GM12878 (cell line): Measurements from ENCODE around the gene PRKAA1. TPM values are rescaled to one million over a fixed set of nuclear protein-coding genes. Genes with fewer than 3 reads are reported as not detected.

ENCODE experiments used
- ATAC-seq: fragments of 200-7000 bp; cut with Tn5 transposase; 3 replicates; pipeline ENCODE4 v1.9.1; 2020; ENCODE audit warnings: mild to moderate bottlenecking, moderate library complexity
- BruUV-seq: library from RNA; stranded (reverse); fragments of 400-500 nt; replicated peaks from 2 replicates; lab custom pipeline; 2021; lab: Mats Ljungman, UMichigan
- CTCF ChIA-PET: fragments of 300-600 bp; sonication (Branson Sonifier 250); formaldehyde crosslinking; extraction: SDS; loops from one replicate; lab custom pipeline; 2021; ENCODE audit warnings: inconsistent platforms; lab: Yijun Ruan, JAX
- POLR2A ChIA-PET: fragments of 350-600 bp; formaldehyde crosslinking; extraction: SDS; loops from one replicate; lab custom pipeline; 2021; ENCODE audit warnings: inconsistent platforms; lab: Charles Lee
- RAD21 ChIA-PET: fragments of 300-600 bp; sonication (Branson Sonifier 250); formaldehyde crosslinking; loops from one replicate; lab custom pipeline; 2023; ENCODE audit warnings: antibody characterized with exemption; ENCODE audit not compliant: unreplicated experiment; lab: Charles Lee
- SMC1A ChIA-PET: fragments of 300-600 bp; sonication (Branson Sonifier 250); formaldehyde crosslinking; loops from one replicate; lab custom pipeline; 2023; ENCODE audit not compliant: unreplicated experiment, uncharacterized antibody; lab: Charles Lee
- DNase-seq: peaks from one replicate; pipeline ENCODE4 v3.0.0-alpha.2; 2011; ENCODE audit warnings: low read depth, low spot score
- FAIRE-seq: peaks from 3 replicates; lab custom pipeline; 2011; peaks lifted over from hg19 to GRCh38; lab: Jason Lieb, UNC
- H2AFZ ChIP-seq: 2 replicates; pipeline ENCODE4 v1.6.0; 2011; ENCODE audit warnings: low read depth, low read length, control low read depth; ENCODE audit not compliant: control insufficient read depth
- H3K27ac ChIP-seq: 2 replicates; pipeline ENCODE4 v1.5.1; 2011; ENCODE audit warnings: control low read depth; ENCODE audit not compliant: control insufficient read depth, insufficient read depth
- H3K27me3 ChIP-seq, 2 experiments: replicated peaks in 1 of 2; 2 replicates each; pipeline versions ENCODE4 v1.6.0 to v1.6.1; 2011; ENCODE audit warnings: low read length in 1 of 2; ENCODE audit not compliant: control insufficient read depth in 2 of 2, insufficient read depth in 2 of 2
- H3K36me3 ChIP-seq, 2 experiments: 2 replicates each; pipeline ENCODE4 v1.5.1; 2011; ENCODE audit warnings: low read length in 1 of 2; ENCODE audit not compliant: control insufficient read depth in 2 of 2, insufficient read depth in 2 of 2
- H3K4me1 ChIP-seq: 2 replicates; pipeline ENCODE4 v1.6.1; 2011; ENCODE audit warnings: mild to moderate bottlenecking, low read length, moderate library complexity, mixed read lengths; ENCODE audit not compliant: control insufficient read depth, insufficient read depth
- H3K4me2 ChIP-seq: 2 replicates; pipeline ENCODE4 v1.6.0; 2011; ENCODE audit warnings: control low read depth; ENCODE audit not compliant: control insufficient read depth, insufficient read depth
- H3K4me3 ChIP-seq: fragments of 200-600 bp; sonication (generic); 2 replicates; pipeline ENCODE4 v1.5.1; 2016
- H3K79me2 ChIP-seq: 2 replicates; pipeline ENCODE4 v1.6.0; 2011; ENCODE audit warnings: low read length; ENCODE audit not compliant: control insufficient read depth, insufficient read depth
- H3K9ac ChIP-seq: 2 replicates; pipeline ENCODE4 v1.8.0; 2011; ENCODE audit warnings: low read length, control low read depth, mixed read lengths; ENCODE audit not compliant: control insufficient read depth, insufficient read depth
- H3K9me3 ChIP-seq: replicated peaks from 3 replicates; pipeline ENCODE4 v1.5.1; 2011; ENCODE audit warnings: mild to moderate bottlenecking, low read length; ENCODE audit not compliant: control insufficient read depth, insufficient read depth
- H4K20me1 ChIP-seq: 2 replicates; pipeline ENCODE4 v1.6.0; 2011; ENCODE audit not compliant: control insufficient read depth, insufficient read depth
- ASH2L ChIP-seq: fragments of 300-600, 200-600 bp; sonication (generic); IDR thresholded peaks from 2 replicates; pipeline ENCODE4 v1.6.1; 2017; ENCODE audit warnings: low read depth, mild to moderate bottlenecking, borderline replicate concordance
- ATF3 ChIP-seq: IDR thresholded peaks from 2 replicates; pipeline ENCODE4 v1.6.1; 2011; ENCODE audit warnings: low read depth, mild to moderate bottlenecking, low read length, moderate library complexity, borderline replicate concordance; ENCODE audit errors: extremely low read depth
- BHLHE40 ChIP-seq, 2 experiments: fragments of 450-650 bp in 1 of 2; IDR thresholded peaks; 2 replicates each; pipeline ENCODE4 v1.6.1; 2011 to 2017; ENCODE audit warnings: low read depth in 2 of 2, borderline replicate concordance in 1 of 2, improper control_type of control experiment in 1 of 2, low read length in 1 of 2, mild to moderate bottlenecking in 1 of 2
- FOS ChIP-seq: IDR thresholded peaks from 3 replicates; pipeline ENCODE4 v1.6.1; 2011; ENCODE audit warnings: borderline replicate concordance; ENCODE audit not compliant: insufficient read length; ENCODE audit errors: extremely low read depth
- IKZF1 ChIP-seq: fragments of 450-650 bp; conservative IDR thresholded peaks from 2 replicates; pipeline ENCODE4 v1.6.1; 2017; ENCODE audit warnings: antibody characterized with exemption, mild to moderate bottlenecking
- IKZF2 ChIP-seq, 2 experiments: fragments of 450-650 bp; IDR thresholded peaks; 2 replicates each; pipeline ENCODE4 v1.6.1; 2017; ENCODE audit warnings: mild to moderate bottlenecking in 2 of 2, moderate library complexity in 2 of 2
- KDM1A ChIP-seq: fragments of 200-600 bp; sonication (generic); IDR thresholded peaks from 2 replicates; pipeline ENCODE4 v1.6.1; 2016; ENCODE audit warnings: borderline replicate concordance
- LARP7 ChIP-seq: fragments of 450-650 bp; IDR thresholded peaks from 2 replicates; pipeline ENCODE4 v1.6.1; 2017; ENCODE audit warnings: mild to moderate bottlenecking
- MYC ChIP-seq: IDR thresholded peaks from 2 replicates; pipeline ENCODE4 v1.6.1; 2011; ENCODE audit warnings: mild to moderate bottlenecking, low read length, moderate library complexity, inconsistent platforms; ENCODE audit not compliant: insufficient read depth, insufficient replicate concordance, insufficient read length, severe bottlenecking
- NFIC ChIP-seq: IDR thresholded peaks from 2 replicates; pipeline ENCODE4 v1.6.1; 2012; ENCODE audit warnings: low read depth, mild to moderate bottlenecking, inconsistent platforms, low read length, moderate library complexity
- NRF1 ChIP-seq: conservative IDR thresholded peaks from 2 replicates; pipeline ENCODE4 v1.6.1; 2011; ENCODE audit warnings: mild to moderate bottlenecking, low read depth, low read length, improper control_type of control experiment
- RUNX3 ChIP-seq: IDR thresholded peaks from 2 replicates; pipeline ENCODE4 v1.6.1; 2012; ENCODE audit warnings: low read length, inconsistent platforms
- SMC3 ChIP-seq: IDR thresholded peaks from 2 replicates; pipeline ENCODE4 v1.6.1; 2011; ENCODE audit warnings: low read length, improper control_type of control experiment, borderline replicate concordance
- SREBF2 ChIP-seq: IDR thresholded peaks from 2 replicates; pipeline ENCODE4 v1.6.1; 2012; ENCODE audit warnings: mild to moderate bottlenecking, low read length
- ZSCAN29 ChIP-seq: fragments of 450-650 bp; IDR thresholded peaks from 2 replicates; pipeline ENCODE4 v1.6.1; 2017; ENCODE audit warnings: mild to moderate bottlenecking, moderate library complexity
- WGBS: methylation state at CpG from one replicate; pipeline ENCODE4 v1.1.6; 2016; ENCODE audit warnings: low lambda C conversion rate; ENCODE audit not compliant: insufficient replicate concordance, insufficient coverage; ENCODE audit errors: missing lambda C conversion rate; 5-methylcytosine and 5-hydroxymethylcytosine counted together
- in situ Hi-C: fragments of 300-500 bp; cut with MboI; formaldehyde crosslinking; loops from 9 replicates; pipeline ENCODE4 v1.14.3; 2018; ENCODE audit warnings: mixed read lengths
- intact Hi-C: fragments of 100-400 bp; cut with micrococcal nuclease; formaldehyde crosslinking; loops from one replicate; pipeline ENCODE4 v1.14.2; 2022; ENCODE audit not compliant: unreplicated experiment
- polyA plus RNA-seq, 11 experiments: library from polyadenylated mRNA; depleted of rRNA in 4 of 11; unstranded in 6 of 11; stranded (reverse) in 5 of 11; fragments of >200 nt; fragmentation: Nextera tagmentation in 4 of 11; fragmentation: Illumina TruSeq in 1 of 11; extraction: Ambion mirVana in 4 of 11; extraction: Trizol in 1 of 11; gene quantifications; 1 replicate in 1 of 11; 2 replicates in 10 of 11; pipeline versions ENCODE4 v1.2.1 to v1.2.3, GENCODE V29; 2011 to 2016; ENCODE audit warnings: inconsistent platforms in 2 of 11, missing spikeins in 2 of 11, low read depth in 1 of 11
- total RNA-seq, 4 experiments: library from RNA; depleted of rRNA in 3 of 4; stranded (reverse); fragments of >200 nt in 3 of 4; fragmentation: Illumina TruSeq in 1 of 4; extraction: Trizol in 1 of 4; gene quantifications; 2 replicates each; pipeline versions ENCODE4 v1.2.1 to v1.2.3, GENCODE V29; 2013 to 2021
- TF ChIP-seq, protein P1 (sequence below): fragments of 450-650 bp; conservative IDR thresholded peaks from 2 replicates; pipeline ENCODE4 v1.6.1; 2017; ENCODE audit warnings: mild to moderate bottlenecking, moderate library complexity

PRKAA1 gene
- total and polyA plus RNA-seq, 10 of the 15 experiments (the other 5 are each of a cell fraction or from before 2014, with no cell fraction given) = 13.6 to 55.5 (median 29.6) TPM

DNA sequence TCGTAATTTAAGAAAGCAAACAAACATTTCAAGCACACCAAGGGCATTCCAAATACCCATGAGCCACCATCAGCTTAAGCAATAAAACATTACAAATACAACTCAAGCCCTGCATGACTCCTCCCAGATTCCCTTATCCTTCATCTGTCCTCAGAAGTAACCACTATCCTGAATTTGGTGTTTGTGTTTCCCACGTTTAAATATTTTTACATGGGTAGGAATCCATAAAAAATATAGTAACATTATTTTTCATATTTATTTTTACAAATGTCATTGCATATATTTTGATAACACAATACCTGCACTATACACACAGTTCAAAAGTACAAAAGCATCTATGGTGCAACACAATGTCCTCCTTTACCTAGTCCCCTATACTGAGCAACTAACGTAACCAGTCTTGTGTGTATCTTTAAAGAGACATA is 6.4 kb downstream of the PRKAA1 start:
- TF ChIP-seq MYC = no peak
- TF ChIP-seq ZSCAN29 = no peak
- TF ChIP-seq, protein P1, sequence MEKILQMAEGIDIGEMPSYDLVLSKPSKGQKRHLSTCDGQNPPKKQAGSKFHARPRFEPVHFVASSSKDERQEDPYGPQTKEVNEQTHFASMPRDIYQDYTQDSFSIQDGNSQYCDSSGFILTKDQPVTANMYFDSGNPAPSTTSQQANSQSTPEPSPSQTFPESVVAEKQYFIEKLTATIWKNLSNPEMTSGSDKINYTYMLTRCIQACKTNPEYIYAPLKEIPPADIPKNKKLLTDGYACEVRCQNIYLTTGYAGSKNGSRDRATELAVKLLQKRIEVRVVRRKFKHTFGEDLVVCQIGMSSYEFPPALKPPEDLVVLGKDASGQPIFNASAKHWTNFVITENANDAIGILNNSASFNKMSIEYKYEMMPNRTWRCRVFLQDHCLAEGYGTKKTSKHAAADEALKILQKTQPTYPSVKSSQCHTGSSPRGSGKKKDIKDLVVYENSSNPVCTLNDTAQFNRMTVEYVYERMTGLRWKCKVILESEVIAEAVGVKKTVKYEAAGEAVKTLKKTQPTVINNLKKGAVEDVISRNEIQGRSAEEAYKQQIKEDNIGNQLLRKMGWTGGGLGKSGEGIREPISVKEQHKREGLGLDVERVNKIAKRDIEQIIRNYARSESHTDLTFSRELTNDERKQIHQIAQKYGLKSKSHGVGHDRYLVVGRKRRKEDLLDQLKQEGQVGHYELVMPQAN = no peak
- no peak for TF ChIP-seq SMC3
- no peak for TF ChIP-seq SREBF2
- no peak for TF ChIP-seq IKZF1
- no peak for TF ChIP-seq NFIC
- no peak for TF ChIP-seq KDM1A
- TF ChIP-seq IKZF2 (IDR thresholded peaks at IDR 0.05) = no peak
- no peak for TF ChIP-seq RUNX3
- TF ChIP-seq NRF1 = no peak
- no peak for TF ChIP-seq BHLHE40 (IDR thresholded peaks at IDR 0.05; ENCODE audit: borderline replicate concordance in 1 of 2, low read depth in 2 of 2, low read length in 1 of 2)
- TF ChIP-seq ASH2L = no peak
- no peak for TF ChIP-seq ATF3
- no peak for TF ChIP-seq FOS
- TF ChIP-seq LARP7 = no peak
- H3K4me1 ChIP-seq = no peaks in the 10 kb centered on the region
- 78% methylated on average over 3 of the region's 3 CpGs for WGBS
- ATAC-seq (peak; percentile 50), DNase-seq (no peak), FAIRE-seq (no peak)
- ChIA-PET CTCF (interaction anchor here (1.6 kb wide), 1 partner anchor 18 kb away, joined by 3 read pairs; no protein-coding TSS in a partner anchor), POLR2A (interaction anchor here (1.5 kb wide), 1 partner anchor 10 kb away, joined by 3 read pairs; no protein-coding TSS in a partner anchor), SMC1A (interaction anchor here (0.6 to 1.8 kb wide), 2 partner anchors 14 to 150 kb away, joined by 3 to 6 read pairs; no protein-coding TSS in a partner anchor), RAD21 (no interaction called here)
- H3K79me2 ChIP-seq = peaks cover 62% of the 10 kb centered on the region
- H3K27me3 ChIP-seq = no peaks in the 10 kb centered on the region
- H3K4me3 ChIP-seq = no peak overlapping the region
- H3K4me2 ChIP-seq = no peak overlapping the region
- H3K9ac ChIP-seq = no peak overlapping the region
- H2AFZ ChIP-seq = no peak overlapping the region
- no peaks in the 10 kb centered on the region for H3K36me3 ChIP-seq
- no peak overlapping the region for H3K27ac ChIP-seq
- BruUV-seq = no TSS peak
- intact Hi-C loops (no loop called here), in situ Hi-C loops (no loop called here)
- peaks cover 5% of the 10 kb centered on the region for H3K9me3 ChIP-seq
- H4K20me1 ChIP-seq = no peaks in the 10 kb centered on the region
